Panc1 (cell line): ENCODE data around the gene GFPT1. TPM values are rescaled to one million over a fixed set of nuclear protein-coding genes. Genes with fewer than 3 reads are reported as not detected.

ENCODE experiments used
- total RNA-seq: library from RNA; stranded (reverse); gene quantifications from one replicate; pipeline ENCODE4 v1.2.1, GENCODE V29; 2021; ENCODE audit not compliant: unreplicated experiment

GFPT1 gene
- total RNA-seq, 1 experiment from 2014 or later = 53.0 TPM

Other genes with a start within 250 kb of the GFPT1 start
- gene NFU1, start 50.2 kb upstream of the GFPT1 start, total RNA-seq = 42.9 TPM